Upper lobe of right lung (tissue), 1 donor: ENCODE data around the gene CCNG2. TPM values are rescaled to one million over a fixed set of nuclear protein-coding genes. Genes with fewer than 3 reads are reported as not detected.

Source experiments
- ATAC-seq: fragments of 200-7000 bp; cut with Tn5 transposase; one replicate; pipeline ENCODE4 v1.9.1; 2020; ENCODE audit warnings: mild to moderate bottlenecking, moderate library complexity
- DNase-seq: peaks from one replicate; pipeline ENCODE4 v3.0.0-alpha.2; 2020
- H3K27ac ChIP-seq: fragments of 200-600 bp; one replicate; pipeline ENCODE4 v1.8.0; 2022
- H3K27me3 ChIP-seq: fragments of 200-600 bp; one replicate; pipeline ENCODE4 v1.8.0; 2022; ENCODE audit warnings: mild to moderate bottlenecking
- H3K36me3 ChIP-seq: fragments of 200-600 bp; one replicate; pipeline ENCODE4 v1.8.0; 2022
- H3K4me1 ChIP-seq: fragments of 200-600 bp; one replicate; pipeline ENCODE4 v1.8.0; 2022
- H3K4me3 ChIP-seq: fragments of 200-600 bp; one replicate; pipeline ENCODE4 v1.8.0; 2022; ENCODE audit warnings: mild to moderate bottlenecking
- H3K9me3 ChIP-seq: fragments of 200-600 bp; one replicate; pipeline ENCODE4 v1.8.0; 2022
- CTCF ChIP-seq: fragments of 200-600 bp; IDR thresholded peaks from one replicate; pipeline ENCODE4 v1.8.0; 2022; ENCODE audit warnings: antibody characterized with exemption
- intact Hi-C: fragments of 100-400 bp; cut with DNase I; formaldehyde crosslinking; loops from one replicate; pipeline ENCODE4 v1.11.0; 2022
- total RNA-seq: library from RNA; stranded (reverse); fragmentation: NEBNext Ultra II Directional; extraction: Animal tissue kit (Norgen Biotek cat#: 25700); gene quantifications from one replicate; pipeline ENCODE4 v1.2.1, GENCODE V29; 2021
- donor health status: DM: no; HTN: yes; CAD: no; lungs with severe emphysema.

CCNG2 gene
- total RNA-seq, 1 donor from 2014 or later = 41.3 TPM

GRCh38 chr4:77199701-77200100 lies 42.7 kb downstream of the CCNG2 start:
- Histone ChIP-seq H3K4me3 (no peak overlapping the region), H3K4me1 (no peaks in the 10 kb centered on the region), H3K9me3 (no peaks in the 10 kb centered on the region), H3K27me3 (no peaks in the 10 kb centered on the region), H3K36me3 (no peaks in the 10 kb centered on the region), H3K27ac (no peak overlapping the region)
- intact Hi-C loops = no loop called here
- DNase-seq (no peak), ATAC-seq (no peak)
- no peak for TF ChIP-seq CTCF

DNA sequence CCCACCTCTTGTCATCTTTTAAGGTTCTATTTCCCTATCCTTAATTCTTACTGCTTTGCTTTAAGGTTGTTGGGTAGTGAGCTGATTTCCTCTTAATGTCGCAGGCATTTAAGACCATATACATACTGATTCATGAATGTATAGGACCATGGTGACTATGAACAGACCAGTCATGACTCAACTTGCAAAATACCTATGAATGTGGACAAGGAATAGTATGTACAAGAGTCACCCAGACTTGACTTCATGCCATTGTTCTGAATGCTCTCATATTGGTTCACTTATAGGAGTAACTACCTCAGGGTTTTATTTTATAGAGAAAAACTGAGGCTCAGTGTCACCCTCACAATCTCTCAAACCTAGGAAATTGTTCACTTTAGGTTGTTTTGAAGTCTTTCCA lies 44.3 kb downstream of the CCNG2 start:
- no peak for DNase-seq
- TF ChIP-seq CTCF = no peak
- H3K9me3 ChIP-seq = no peaks in the 10 kb centered on the region
- intact Hi-C loops = no loop called here
- no peaks in the 10 kb centered on the region for H3K27me3 ChIP-seq
- no peaks in the 10 kb centered on the region for H3K36me3 ChIP-seq
- no peak overlapping the region for H3K27ac ChIP-seq
- ATAC-seq = no peak
- no peak overlapping the region for H3K4me3 ChIP-seq
- H3K4me1 ChIP-seq = no peaks in the 10 kb centered on the region

- peak; percentile 12 for ATAC-seq
- H3K9me3 ChIP-seq = no peaks in the 10 kb centered on the region
- no peaks in the 10 kb centered on the region for H3K4me1 ChIP-seq
- intact Hi-C loops = no loop called here
- H3K27me3 ChIP-seq = no peaks in the 10 kb centered on the region
- no peaks in the 10 kb centered on the region for H3K36me3 ChIP-seq
- no peak for TF ChIP-seq CTCF
- no peak for DNase-seq
- no peak overlapping the region for H3K4me3 ChIP-seq
- no peak overlapping the region for H3K27ac ChIP-seq
These were observed 44.9 kb downstream of the CCNG2 start for GRCh38 chr4:77201857-77202256.

DNA sequence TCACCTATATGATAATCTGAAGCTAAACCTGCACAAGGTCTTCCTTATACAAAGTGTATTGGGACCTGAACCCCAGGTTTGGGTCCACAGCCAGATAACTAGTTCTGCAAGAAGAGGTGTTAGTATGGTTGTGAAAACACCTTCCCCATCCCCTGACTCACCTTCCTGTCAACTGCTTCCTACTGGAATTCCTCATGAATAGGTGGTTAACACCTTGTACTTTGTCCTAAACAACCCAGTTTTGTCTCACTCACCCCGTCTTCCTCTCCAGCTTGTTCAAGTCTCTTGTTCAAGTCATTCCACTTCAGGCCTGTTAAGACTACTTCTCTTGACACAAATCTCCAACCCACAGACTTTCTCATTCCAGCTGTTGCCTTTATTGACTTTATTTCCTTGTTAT lies 45.5 kb downstream of the CCNG2 start:
- H3K4me1 ChIP-seq = no peaks in the 10 kb centered on the region
- H3K27ac ChIP-seq = no peak overlapping the region
- H3K27me3 ChIP-seq = no peaks in the 10 kb centered on the region
- no peak overlapping the region for H3K4me3 ChIP-seq
- no peaks in the 10 kb centered on the region for H3K9me3 ChIP-seq
- intact Hi-C loops = no loop called here
- TF ChIP-seq CTCF = no peak
- DNase-seq = no peak
- no peak for ATAC-seq
- H3K36me3 ChIP-seq = no peaks in the 10 kb centered on the region

DNA sequence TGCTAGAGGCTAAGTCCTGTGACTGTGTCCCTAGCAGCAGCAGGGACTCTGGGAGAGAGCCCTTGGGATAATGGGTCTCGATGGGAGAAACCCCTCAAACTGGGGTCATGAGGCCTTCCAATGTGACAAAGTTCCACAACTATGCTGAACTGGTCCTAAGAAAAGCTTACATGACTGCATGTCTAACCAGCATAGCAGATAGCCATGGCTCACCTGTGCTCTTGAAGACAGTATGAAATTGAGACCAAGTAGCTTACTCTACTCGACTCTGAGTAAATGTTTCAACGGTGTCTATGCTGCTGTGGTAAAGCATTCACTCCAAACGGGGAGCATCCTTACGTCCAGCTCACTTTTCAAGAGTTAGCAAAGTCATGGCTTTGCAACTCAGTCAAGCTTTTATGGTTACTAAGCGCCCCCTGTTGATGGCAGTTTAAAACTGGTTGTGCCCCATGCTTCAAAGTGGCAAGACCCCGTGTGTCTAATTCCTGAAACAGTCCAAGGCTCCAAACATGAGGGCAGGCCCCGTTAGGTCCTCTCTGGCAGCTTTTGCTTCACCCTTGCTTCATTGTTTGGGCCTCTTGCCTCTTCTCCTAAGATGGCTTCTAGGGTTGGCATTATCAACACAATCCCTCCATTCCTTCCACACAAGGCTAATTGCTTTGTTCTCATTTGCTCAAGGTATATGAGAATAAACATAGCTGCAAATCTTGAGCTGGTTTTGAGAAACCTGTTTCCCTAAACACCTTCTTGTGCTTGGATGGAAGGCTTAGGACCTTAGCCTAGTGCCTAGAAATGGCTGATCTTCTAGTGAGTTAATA lies 46.6 kb downstream of the CCNG2 start:
- Histone ChIP-seq H3K4me3 (no peak overlapping the region), H3K27me3 (no peaks in the 10 kb centered on the region), H3K4me1 (no peaks in the 10 kb centered on the region), H3K27ac (no peak overlapping the region), H3K9me3 (no peaks in the 10 kb centered on the region), H3K36me3 (no peaks in the 10 kb centered on the region)
- DNase-seq = no peak
- peak; percentile 88 for ATAC-seq
- TF ChIP-seq CTCF = peak; percentile 85
- intact Hi-C loops = no loop called here
